GM04503 (cell line): ENCODE data around the gene RAB6B.
"Not testable (repeated sequence)": the region's sequence is repeated elsewhere in the genome, so short reads cannot be mapped to it uniquely, and the experiment has no call there.

Experiments
- DNase-seq: peaks from one replicate; pipeline ENCODE4 v3.0.0-alpha.2; 2012; ENCODE audit warnings: low read depth

RAB6B gene

DNA sequence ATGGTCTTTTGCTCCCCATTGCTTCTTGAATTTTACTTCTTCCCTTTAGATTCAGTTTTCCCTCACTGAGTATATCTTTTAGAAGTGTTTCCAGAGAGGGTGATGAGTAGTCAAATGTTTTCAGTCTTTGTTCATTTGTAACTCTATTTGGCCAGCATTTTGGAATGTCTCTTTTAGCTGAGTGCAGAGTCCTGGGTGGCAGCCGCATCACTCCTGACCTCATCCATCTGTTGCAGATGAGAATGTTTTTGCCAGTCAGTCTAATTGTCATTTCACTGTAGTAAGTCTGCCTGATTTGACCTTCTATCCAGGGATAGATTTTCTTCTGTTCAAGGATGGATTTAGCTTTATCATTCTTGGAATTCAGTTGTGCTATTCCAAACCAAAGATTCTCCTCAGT lies 82.8 kb downstream of the RAB6B start:
- peak; percentile 27 for DNase-seq

DNA sequence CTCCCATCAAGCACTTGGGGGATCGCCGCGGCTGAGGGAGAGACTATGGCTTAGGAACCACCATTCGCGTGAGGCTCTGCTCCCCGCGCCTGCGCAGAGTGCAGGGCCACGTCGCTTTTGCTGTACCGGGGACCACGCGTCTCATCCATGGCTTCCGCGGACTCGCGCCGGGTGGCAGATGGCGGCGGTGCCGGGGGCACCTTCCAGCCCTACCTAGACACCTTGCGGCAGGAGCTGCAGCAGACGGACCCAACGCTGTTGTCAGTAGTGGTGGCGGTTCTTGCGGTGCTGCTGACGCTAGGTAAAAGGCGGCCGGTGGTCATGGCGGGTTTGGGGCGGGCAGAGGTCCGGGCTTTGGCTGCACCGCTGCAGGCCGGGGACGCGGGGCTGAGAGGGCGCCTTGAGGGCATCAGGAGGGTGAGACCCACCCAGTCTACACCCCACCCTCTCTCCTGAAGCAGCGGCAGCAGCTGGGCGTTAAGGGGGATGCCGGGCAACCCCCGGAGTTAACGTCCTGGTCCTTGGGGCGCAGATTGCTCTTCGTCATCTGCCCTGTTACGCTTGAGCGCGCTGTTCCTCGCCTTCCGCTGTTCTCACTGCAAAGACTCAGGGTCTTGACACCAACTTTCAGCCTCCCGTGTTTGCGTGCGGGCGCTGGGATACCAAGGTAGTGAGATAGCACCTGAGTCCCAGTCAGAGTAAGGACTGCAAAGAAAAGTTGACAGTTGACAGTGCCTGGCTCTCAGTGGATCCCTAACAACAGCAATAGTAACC lies 89.8 kb downstream of the RAB6B start, which contains the start of gene SRPRB:
TSS of gene SRPRB (plus strand) at position 114 of the 774 bp plus-strand sequence. CDS start at position 148, 34 bp downstream.
- peak; percentile 67 for DNase-seq

DNA sequence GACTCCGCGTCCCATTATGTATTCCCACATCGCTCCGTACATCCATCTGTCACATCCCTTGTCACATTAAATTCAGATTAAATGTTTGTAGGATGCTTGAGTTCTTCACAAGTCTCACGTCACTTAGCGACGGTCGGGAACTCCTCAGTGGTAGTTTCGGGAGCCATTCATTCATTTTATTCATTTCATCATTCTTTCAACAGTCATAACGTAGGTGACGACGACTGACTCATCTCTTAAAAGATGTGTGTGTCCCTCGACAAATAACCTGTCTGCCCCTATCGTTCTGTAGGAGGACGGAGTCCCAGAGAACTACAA lies 90.3 kb downstream of the RAB6B start:
- no peak for DNase-seq

DNA sequence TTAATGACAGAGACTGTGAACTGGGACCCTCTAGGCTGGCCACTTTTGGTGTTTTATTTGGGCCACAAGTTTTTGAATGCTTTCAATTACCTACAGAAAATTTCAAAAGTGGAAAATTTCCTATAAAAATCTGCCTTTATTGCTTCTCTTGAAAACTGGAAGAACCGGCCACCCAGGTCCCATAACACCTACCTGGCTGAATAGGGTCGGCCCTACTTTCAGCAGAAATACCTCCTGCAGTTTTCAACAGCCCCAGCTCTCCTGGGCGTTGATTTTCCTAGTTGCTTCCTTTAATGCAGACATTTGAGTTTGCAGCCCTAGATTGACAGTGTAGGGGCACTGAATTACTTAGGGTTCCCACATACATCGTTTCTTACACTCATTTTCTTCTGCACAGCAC lies 90.8 kb downstream of the RAB6B start:
- no peak for DNase-seq

DNA sequence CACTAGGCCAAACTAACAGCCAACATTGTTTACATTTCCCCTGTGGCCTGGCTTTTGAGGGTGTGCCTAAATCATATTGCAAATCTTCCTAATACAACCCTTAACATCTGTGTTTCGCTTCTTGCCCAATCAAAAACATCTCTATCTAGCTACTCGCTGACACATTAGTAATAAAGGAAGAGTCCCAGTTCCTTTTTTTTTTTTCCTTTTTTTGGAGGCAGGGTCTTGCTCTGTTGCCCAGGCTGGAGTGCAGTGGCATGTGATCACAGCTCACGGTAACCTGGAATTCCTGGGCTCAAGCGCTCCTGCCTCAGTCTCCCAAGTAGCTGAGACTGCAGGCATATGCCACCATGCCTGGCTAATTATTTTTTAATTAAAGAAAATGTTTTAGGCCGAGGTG lies 92.2 kb downstream of the RAB6B start:
- no peak for DNase-seq

DNA sequence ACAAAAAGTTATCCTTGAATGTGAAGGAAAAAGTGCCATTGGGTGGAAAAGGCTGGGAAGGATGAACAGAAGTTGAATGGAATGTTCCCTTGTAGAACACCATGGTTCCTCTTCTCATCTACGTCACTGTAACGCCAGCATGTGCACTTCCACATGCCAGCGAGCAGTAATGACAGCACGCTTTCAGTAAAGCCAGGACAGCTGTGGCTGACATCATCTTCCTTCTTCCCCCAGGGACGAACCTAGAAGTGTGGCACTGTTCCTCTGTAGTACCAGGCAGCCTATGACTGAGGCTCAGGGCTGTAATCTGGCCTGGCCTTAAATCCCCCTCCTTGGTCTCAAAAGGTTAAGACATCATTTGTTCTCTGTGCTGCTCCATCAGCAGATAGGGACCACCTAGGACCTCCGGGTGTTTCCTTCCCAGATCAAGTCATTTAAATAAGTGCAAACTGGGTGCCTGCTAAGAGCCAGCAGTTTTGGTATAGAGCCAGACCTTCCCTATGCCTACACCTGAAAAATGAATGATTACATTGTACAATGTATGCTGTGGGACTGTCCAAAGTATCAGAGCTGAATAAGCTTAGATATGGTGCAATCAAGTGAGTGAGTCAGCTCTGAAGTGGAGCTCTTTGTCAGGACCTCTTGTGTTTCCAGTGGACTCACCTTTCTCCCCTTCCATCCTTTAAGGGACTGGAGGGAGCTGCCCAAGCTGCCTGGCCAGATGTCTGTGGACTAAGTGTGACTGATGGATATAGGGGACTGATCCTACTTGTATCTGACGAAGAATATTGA lies 95.7 kb downstream of the RAB6B start:
- no peak for DNase-seq

DNA sequence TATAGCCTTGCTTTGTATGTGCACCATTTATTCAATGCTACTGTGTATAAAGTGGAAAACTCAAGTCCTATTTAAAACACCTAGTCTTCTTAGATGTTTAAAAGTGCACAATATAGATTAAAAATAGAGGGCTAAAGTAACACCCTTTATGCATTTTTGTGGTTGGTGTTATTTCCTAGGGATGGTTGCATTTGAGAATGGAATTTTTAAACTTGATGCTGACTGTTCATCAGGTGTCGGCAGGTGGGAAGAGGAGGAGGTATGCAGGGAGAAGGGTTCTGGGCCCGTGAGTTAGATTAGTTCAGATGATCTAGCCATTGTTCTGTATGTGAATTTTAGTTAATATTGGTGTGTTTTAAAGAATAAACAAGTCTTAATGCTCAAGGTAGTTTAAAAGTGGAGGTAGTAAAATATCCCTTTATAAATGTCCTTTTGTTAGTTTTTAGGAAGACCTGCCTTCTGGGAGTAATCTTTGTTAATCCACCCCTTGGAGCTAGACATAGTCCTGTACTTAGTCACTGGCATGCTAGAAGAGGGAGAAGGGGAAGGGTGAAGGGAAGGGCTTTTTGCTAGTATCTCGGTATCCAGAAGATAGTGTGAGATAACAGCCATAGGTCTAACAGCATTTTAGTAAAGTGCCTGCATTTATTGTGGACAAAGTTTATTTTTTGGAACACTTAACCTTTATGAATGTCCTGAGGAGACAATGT lies 98.1 kb downstream of the RAB6B start:
- no peak for DNase-seq

DNA sequence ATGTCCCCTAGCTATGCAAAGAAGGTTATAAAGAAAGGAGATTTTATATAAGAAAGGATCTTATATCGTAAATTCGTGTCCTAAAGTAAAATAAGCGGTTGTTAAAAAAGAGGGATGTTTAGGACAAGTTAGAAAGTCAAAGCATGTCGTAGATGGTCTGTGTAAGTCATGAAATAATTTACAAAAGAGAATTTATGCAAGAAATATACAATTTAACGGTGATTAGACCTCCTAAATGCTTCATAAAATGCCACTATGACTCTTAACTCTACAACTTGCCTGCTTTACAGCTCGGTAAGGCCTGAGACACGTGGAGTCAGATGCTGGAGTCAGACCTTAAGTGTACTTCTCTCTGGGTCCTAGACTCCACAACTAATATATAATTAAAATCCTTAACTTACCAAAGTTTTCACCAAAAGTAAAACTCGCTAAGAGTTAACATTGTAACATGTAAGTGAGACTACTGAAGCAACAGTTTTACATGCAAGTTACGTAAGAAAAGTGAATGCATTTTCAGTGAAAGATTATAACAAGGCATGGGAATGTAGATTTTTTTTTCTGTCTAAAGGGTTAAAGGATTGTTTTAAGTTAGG lies 103.4 kb downstream of the RAB6B start:
- no peak for DNase-seq

DNA sequence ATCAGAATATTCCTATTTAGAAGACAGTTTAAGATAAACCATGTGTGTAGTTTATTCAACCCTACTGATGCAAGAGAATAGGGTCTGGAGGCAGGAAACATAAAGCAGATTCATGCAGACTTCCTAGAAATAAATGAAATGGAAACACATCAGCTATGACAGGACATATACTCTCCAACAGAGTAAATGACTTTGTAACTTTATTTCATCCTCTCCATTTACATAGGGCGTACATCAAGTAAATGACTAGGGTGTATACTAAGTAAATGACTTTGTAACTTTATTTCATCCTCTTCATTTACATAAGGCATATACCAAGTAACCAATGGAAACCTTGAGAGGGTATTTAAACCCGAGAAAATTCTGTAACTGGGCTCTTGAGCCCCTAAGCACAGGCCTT lies 107.7 kb downstream of the RAB6B start:
- DNase-seq = no peak

DNA sequence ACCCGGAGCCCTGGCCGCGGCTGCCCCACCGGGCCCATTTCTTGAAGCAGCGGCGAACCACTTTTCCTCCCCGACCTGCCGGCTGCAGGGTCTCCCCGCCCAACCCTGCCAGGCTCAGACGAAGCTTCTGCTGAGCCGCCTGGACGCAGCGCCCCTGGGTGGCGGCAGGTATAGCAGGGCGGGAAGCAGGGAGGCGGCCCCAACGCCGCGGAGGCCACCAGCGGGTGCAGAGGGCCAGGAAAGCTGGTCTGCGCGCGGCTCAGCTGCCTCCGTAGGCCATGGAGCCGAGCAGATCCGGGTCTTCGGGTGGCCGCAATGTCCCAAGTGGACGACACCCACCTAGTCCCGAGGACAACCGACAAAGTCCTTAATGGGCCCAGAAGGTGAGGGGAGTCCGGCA lies 111.9 kb downstream of the RAB6B start:
- DNase-seq = no peak

DNA sequence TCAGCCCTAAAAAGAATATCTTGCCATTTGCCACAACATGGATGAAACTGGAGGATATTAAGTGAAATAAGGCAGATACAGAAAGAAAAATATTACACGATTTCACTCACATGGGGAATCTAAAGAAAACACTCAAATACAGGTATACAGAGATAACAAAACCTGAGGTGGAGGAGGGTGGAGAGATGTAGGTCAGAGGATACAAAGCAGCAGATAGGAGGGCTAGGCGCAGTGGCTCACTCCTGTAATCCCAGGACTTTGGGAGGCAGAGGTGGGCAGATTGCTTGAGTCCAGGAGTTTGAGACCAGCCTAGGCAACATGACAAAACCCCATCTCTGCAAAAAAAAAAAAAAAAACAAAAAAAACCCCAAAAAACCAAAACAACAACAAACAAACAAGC lies 113.2 kb downstream of the RAB6B start:
- DNase-seq = no peak

DNA sequence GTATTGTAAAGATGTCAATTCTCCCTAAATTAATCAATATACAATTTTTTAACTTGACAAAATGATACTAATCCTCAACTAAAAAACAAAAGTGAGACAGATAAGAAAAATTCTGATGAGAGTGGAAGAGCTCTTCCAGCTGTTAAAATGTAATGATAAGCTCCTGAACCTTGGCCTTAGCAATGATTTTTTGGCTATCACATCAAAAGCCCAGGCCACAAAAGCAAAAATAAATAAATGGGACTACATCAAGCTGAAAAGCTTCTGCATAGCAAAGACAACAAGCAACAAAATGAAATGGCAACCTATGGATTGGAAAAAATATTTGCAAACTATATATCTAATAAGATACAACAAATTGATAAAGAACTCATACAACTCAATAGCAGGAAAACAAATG lies 114.1 kb downstream of the RAB6B start:
- no peak for DNase-seq

DNA sequence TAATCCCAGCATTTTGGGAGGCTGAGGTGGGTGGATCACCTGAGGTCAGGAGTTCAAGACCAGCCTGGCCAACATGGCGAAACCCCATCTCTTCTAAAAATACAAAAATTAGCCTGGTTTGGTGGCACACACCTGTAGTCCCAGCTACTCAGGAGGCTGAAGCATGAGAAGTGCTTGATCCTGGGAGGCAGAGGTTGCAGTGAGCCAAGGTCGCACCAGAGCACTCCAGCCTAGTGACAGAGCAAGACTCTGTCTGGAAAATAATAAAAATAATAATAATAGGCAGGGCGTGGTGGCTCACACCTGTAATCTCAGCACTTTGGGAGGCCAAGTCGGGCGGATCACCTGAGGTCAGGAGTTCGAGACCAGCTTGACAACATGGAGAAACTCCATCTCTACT lies 114.9 kb downstream of the RAB6B start:
- not testable (repeated sequence) for DNase-seq

DNA sequence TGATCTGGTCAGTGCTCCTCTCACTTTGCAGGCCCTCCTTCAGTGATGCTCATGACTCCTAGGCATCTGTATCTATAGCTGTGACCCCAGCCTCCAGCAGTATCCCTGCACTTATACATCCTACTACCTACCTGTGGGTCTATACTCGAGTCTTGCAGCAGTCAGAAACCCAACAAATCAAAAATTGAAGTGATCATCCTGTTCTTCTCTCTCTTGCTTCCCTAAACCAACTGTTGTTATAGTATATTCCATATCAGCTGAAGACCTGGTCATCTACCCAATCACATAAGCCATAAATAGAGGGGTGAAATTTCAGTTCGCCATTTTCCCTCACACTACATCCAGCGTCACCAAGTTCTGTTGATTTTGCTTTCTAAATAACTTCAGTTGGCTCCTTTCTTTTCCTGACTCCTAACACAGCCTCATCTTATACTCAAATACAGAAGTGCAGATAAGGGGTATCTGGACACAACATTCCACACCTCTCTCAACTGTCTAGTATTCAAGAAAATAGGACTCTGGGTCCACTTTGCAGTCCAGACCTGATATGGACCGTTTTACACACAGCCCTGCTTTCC lies 116.0 kb downstream of the RAB6B start:
- DNase-seq = no peak

DNA sequence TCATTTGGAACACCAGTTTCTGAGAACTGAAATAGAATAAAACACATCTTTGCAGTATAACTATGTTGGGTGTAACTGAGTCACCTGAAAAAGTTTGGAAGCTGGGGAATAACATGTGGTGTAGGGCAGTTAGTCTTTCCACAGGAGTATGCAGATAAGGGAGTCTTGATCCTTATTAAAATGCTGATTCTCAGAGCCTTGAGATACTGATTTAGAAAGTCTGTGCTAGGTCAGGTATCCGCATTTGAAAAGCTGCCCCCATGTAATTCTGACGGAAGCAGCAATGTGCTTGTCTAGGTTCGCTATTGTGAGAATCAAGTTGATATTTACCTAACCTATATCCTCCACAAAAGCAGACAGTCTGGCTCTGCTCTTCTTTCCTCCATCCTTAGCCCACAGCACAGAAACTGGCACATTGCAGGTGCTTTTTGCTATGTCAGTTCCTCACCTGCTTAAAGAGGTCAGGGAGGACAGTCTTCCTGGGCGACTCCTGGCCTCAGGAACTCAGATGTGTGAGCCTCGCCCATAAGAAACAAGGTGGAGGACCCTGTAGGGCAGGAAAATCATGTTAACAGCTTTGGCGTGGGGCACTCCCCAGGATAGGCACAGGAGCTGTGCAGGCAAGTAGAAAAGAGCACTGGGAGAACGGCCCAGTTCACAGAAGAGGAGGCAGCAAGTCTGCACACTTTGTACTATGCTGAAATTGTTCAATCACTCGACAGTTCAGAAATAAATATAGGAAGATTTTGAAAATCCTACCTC lies 117.7 kb downstream of the RAB6B start:
- DNase-seq = no peak

DNA sequence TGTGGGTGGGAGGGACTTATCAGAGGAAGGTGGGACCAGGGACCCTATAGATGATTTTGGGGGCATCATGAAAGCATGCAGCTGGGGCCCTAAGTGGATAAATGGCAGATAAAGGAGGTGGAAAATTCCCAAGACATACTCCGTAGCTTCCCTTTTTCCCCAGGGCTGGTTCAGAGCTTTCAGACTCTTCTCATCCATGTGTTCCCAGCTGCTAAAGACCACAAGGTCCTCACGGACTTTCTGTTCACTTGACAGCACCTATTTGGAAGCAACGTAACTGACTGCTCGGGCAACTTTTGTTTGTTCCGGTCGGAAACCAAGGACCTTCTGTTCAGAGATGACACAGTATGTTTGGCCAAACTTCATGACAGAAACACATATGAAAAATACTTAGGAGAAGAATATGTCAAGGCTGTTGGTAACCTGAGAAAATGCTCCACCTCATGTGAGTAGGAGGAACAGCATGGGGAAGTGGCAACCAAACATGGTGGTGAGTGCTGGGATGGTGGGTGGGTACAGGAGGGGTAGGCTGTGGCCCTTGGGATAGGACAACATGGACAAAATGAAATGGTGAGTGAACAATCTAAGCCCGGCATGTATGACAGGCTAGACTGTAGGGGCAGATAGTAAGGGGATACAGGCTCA lies 118.8 kb downstream of the RAB6B start:
- DNase-seq = no peak

DNA sequence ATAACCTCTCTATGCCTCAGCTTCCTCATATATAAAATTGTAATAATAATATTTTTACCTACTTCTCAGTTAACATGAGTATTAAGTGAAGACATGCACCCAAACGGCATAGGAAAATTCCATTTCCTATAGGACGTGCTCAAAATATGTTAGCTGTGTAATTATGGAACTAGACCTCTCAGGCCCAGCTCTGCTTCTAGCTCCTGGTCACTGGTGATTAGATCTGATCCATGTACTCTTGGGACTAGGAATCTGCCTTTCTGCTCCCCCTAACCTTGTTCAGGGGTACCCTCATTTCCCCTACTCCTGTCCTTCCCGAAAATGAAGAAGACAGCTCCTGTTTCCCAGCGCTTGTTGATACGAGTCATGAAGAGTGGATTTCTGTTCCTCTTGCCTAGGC lies 119.8 kb downstream of the RAB6B start:
- no peak for DNase-seq

DNA sequence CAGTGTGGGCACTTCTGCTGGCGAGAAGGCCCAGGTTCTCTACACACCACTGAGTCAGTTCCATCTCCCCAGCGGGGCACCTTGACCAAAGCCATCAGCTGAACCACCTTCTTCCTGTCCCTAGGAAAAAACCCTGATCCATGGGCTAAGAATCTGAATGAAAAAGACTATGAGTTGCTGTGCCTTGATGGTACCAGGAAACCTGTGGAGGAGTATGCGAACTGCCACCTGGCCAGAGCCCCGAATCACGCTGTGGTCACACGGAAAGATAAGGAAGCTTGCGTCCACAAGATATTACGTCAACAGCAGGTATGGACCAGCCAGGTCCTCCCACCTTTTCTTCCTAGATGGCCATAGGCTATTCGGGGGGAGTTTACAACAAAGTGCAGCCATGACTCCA lies 120.4 kb downstream of the RAB6B start:
- no peak for DNase-seq
